Upper lobe of right lung (tissue), 1 donor: ENCODE data around the gene NOTUM. TPM values are rescaled to one million over a fixed set of nuclear protein-coding genes. Genes with fewer than 3 reads are reported as not detected.

ENCODE experiments used
- ATAC-seq: fragments of 200-7000 bp; cut with Tn5 transposase; one replicate; pipeline ENCODE4 v1.9.1; 2020; ENCODE audit warnings: mild to moderate bottlenecking, moderate library complexity
- DNase-seq: peaks from one replicate; pipeline ENCODE4 v3.0.0-alpha.2; 2020
- H3K27ac ChIP-seq: fragments of 200-600 bp; one replicate; pipeline ENCODE4 v1.8.0; 2022
- H3K27me3 ChIP-seq: fragments of 200-600 bp; one replicate; pipeline ENCODE4 v1.8.0; 2022; ENCODE audit warnings: mild to moderate bottlenecking
- H3K36me3 ChIP-seq: fragments of 200-600 bp; one replicate; pipeline ENCODE4 v1.8.0; 2022
- H3K4me1 ChIP-seq: fragments of 200-600 bp; one replicate; pipeline ENCODE4 v1.8.0; 2022
- H3K4me3 ChIP-seq: fragments of 200-600 bp; one replicate; pipeline ENCODE4 v1.8.0; 2022; ENCODE audit warnings: mild to moderate bottlenecking
- H3K9me3 ChIP-seq: fragments of 200-600 bp; one replicate; pipeline ENCODE4 v1.8.0; 2022
- CTCF ChIP-seq: fragments of 200-600 bp; IDR thresholded peaks from one replicate; pipeline ENCODE4 v1.8.0; 2022; ENCODE audit warnings: antibody characterized with exemption
- intact Hi-C: fragments of 100-400 bp; cut with DNase I; formaldehyde crosslinking; loops from one replicate; pipeline ENCODE4 v1.11.0; 2022
- total RNA-seq: library from RNA; stranded (reverse); fragmentation: NEBNext Ultra II Directional; extraction: Animal tissue kit (Norgen Biotek cat#: 25700); gene quantifications from one replicate; pipeline ENCODE4 v1.2.1, GENCODE V29; 2021
- donor health status: DM: no; HTN: yes; CAD: no; lungs with severe emphysema.

The NOTUM gene
- total RNA-seq, 1 donor from 2014 or later = 6.1 TPM

- no peaks in the 10 kb centered on the region for H3K27me3 ChIP-seq
- DNase-seq (peak; percentile 97), ATAC-seq (peak; percentile 96)
- H3K27ac ChIP-seq = peak within 1 kb of the TSS; percentile 60
- H3K9me3 ChIP-seq = no peaks in the 10 kb centered on the region
- intact Hi-C loops = no loop called here
- peaks cover 39% of the 10 kb centered on the region for H3K36me3 ChIP-seq
- H3K4me1 ChIP-seq = peaks cover 14% of the 10 kb centered on the region
- H3K4me3 ChIP-seq = peak within 1 kb of the TSS; percentile 85
- TF ChIP-seq CTCF = peak; percentile 28
These were observed 49.6 kb downstream of the NOTUM start, which contains the start of gene PCYT2 for GRCh38 chr17:81911277-81911961. Gene PCYT2, minus strand, starts transcription at chr17:81911399. Its CDS starts 44 bp downstream, at chr17:81911355.

- TF ChIP-seq CTCF = no peak
- Histone ChIP-seq H3K4me3 (peak overlapping the region; percentile 85), H3K9me3 (no peaks in the 10 kb centered on the region), H3K27me3 (no peaks in the 10 kb centered on the region), H3K4me1 (peaks cover 13% of the 10 kb centered on the region), H3K27ac (peak overlapping the region; percentile 60), H3K36me3 (peaks cover 45% of the 10 kb centered on the region)
- ATAC-seq (no peak), DNase-seq (peak; percentile 76)
- intact Hi-C loops = no loop called here
These were observed 50.1 kb downstream of the NOTUM start for GRCh38 chr17:81910840-81911276.

- peak overlapping the region; percentile 60 for H3K27ac ChIP-seq
- peak overlapping the region; percentile 85 for H3K4me3 ChIP-seq
- peak; percentile 2 for ATAC-seq
- TF ChIP-seq CTCF = no peak
- no peaks in the 10 kb centered on the region for H3K27me3 ChIP-seq
- no peak for DNase-seq
- peaks cover 13% of the 10 kb centered on the region for H3K4me1 ChIP-seq
- H3K36me3 ChIP-seq = peaks cover 46% of the 10 kb centered on the region
- H3K9me3 ChIP-seq = no peaks in the 10 kb centered on the region
- intact Hi-C loops = no loop called here
These were observed 50.8 kb downstream of the NOTUM start for GRCh38 chr17:81909966-81910839.

GRCh38 chr17:81909231-81909630 lies 51.8 kb downstream of the NOTUM start:
- intact Hi-C loops = no loop called here
- Histone ChIP-seq H3K4me1 (peaks cover 13% of the 10 kb centered on the region), H3K4me3 (no peak overlapping the region), H3K36me3 (peaks cover 36% of the 10 kb centered on the region), H3K27ac (no peak overlapping the region), H3K27me3 (no peaks in the 10 kb centered on the region), H3K9me3 (no peaks in the 10 kb centered on the region)
- ATAC-seq (no peak), DNase-seq (no peak)
- TF ChIP-seq CTCF = no peak

GRCh38 chr17:81908793-81909192 lies 52.2 kb downstream of the NOTUM start:
- no peak for DNase-seq
- Histone ChIP-seq H3K27ac (no peak overlapping the region), H3K4me3 (no peak overlapping the region), H3K4me1 (peaks cover 13% of the 10 kb centered on the region), H3K36me3 (peaks cover 32% of the 10 kb centered on the region), H3K27me3 (no peaks in the 10 kb centered on the region), H3K9me3 (no peaks in the 10 kb centered on the region)
- TF ChIP-seq CTCF = no peak
- no peak for ATAC-seq
- intact Hi-C loops = no loop called here
